Bladder microvascular endothelial cell (primary cell): ENCODE measurements around the gene RPL35. TPM values are rescaled to one million over a fixed set of nuclear protein-coding genes. Genes with fewer than 3 reads are reported as not detected.

ENCODE experiments used
- total RNA-seq: library from RNA; depleted of rRNA; stranded (reverse); fragments of >200 nt; gene quantifications from 2 replicates; pipeline ENCODE4 v1.2.3, GENCODE V29; 2014

Gene RPL35
- total RNA-seq: 1,846 and 2,370 TPM in 2 replicates

GRCh38 chr9:124861342-124862229, at the start of gene RPL35, which contains the start of gene ARPC5L:
TSS of gene RPL35 (minus strand) at chr9:124861957. CDS start at chr9:124861912, 45 bp downstream.
TSS of gene ARPC5L (plus strand) at chr9:124862130. CDS start at chr9:124869291, 7,161 bp downstream.

GRCh38 chr9:124852829-124853531, 8.8 kb downstream of the RPL35 start, which contains the start of gene WDR38:
TSS of gene WDR38 (plus strand) at chr9:124853460. CDS start at chr9:124853532, 72 bp downstream.

Other genes with a start within 250 kb of the RPL35 start
- 0.32 and 1.5 TPM in 2 replicates for gene NR6A1, start 90.6 kb downstream of the RPL35 start, total RNA-seq
- gene OLFML2A, start 84.8 kb downstream of the RPL35 start, total RNA-seq: 0.32 and 2.0 TPM in 2 replicates
- not detected in 2 replicates for gene WDR38, start 8.5 kb downstream of the RPL35 start, total RNA-seq
- gene ARPC5L, start 173 bp upstream of the RPL35 start, total RNA-seq: 21.0 and 29.8 TPM in 2 replicates
- gene GOLGA1, start 79.1 kb upstream of the RPL35 start, total RNA-seq: 7.4 and 11.6 TPM in 2 replicates